NCI-H2171 treated with DMSO at 0.1 percent for 48 hours (cell line): Measurements from ENCODE around the gene C1QTNF8.

Source experiments
- DNase-seq: peaks from one replicate; lab custom pipeline; 2025; lab: John Stamatoyannopoulos, UW

The C1QTNF8 gene

GRCh38 chr16:1077877-1078578, 18.0 kb downstream of the C1QTNF8 start:
- DNase-seq = no peak

DNA sequence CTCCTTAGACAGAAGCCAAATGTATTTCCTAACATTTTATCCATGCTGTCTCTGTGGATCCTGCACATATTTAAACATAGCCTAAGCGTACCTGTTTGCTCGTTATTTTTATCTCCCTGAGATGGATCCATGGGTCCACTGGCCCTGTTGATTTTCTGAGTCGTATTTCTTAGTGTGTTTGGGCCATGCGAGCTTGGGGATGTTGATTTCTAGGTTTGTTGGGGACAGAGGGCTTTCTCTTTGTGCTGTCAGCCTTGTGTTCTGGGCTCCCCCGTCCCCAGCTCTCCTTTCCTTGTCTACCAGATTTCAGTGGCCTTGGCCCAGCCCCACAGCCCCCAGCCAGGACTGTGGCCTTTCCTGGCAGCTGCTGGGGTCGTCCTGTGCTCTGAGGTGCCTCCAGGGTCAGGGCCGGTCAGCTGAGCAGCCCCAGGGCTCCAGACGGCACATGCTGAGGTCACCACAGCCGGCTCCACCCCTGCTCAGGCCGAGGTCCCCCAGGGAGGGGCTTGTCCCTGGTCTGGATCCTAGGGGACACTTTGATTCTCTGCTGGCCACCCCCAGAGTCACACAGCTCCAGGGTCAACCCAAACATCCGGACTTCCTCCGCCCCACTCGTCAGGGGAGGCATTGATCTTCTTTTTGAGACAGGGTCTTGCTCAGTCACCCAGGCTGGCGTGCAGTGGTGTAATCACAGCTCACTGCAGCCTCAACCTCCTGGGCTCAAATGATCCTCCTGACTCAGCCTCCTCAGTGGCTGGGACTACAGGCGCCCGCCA, 19.1 kb downstream of the C1QTNF8 start:
- no peak for DNase-seq

GRCh38 chr16:1075546-1075945, 20.5 kb downstream of the C1QTNF8 start:
- peak; percentile 55 for DNase-seq

- no peak for DNase-seq
Observed at GRCh38 chr16:1074379-1074649, 21.7 kb downstream of the C1QTNF8 start.

- no peak for DNase-seq
Observed at GRCh38 chr16:1073566-1074378, 22.3 kb downstream of the C1QTNF8 start.

- DNase-seq = no peak
Observed at GRCh38 chr16:1073262-1073558, 22.8 kb downstream of the C1QTNF8 start.

DNA sequence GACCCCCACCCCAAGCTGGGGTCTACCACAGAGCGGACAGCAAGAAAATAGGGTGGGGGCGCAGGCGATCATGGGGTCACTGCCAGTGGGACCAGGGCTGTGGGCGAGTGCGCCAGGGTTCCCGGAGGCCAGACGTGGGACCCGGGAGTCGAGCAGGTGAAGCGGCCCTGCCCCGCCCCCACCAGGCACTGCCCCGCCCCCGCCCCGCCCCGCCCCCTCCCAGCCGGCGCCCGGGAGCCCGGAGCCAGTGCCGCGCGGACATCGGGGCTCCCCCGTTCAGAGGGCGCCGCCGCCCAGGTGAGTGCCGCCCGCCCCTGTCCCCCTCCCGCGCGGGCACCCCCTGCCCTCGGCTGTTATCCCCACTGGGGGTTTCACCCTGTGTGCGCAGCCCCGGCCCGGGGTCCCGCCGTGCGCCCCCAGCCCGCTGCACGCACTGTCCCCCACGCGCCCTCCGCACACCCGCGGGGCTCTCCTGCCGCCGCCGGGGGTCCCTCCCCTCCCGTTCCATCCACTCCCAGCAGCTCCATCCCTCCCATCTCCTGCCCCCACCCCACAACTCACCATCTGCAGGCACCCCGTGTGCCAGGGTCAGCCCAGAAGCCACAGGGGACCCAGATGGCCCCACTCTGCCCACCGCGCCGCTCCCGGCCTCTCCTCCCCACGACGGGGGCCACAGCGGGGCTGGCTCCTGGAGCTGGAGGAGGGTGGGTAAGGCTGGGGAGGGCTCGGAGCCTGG, 23.4 kb downstream of the C1QTNF8 start, which contains the start of gene SSTR5:
SSTR5 (plus strand) TSS at position 222 of the 736 bp plus-strand sequence. CDS start 6,122 bp downstream, outside the sequence.
- DNase-seq = no peak

DNA sequence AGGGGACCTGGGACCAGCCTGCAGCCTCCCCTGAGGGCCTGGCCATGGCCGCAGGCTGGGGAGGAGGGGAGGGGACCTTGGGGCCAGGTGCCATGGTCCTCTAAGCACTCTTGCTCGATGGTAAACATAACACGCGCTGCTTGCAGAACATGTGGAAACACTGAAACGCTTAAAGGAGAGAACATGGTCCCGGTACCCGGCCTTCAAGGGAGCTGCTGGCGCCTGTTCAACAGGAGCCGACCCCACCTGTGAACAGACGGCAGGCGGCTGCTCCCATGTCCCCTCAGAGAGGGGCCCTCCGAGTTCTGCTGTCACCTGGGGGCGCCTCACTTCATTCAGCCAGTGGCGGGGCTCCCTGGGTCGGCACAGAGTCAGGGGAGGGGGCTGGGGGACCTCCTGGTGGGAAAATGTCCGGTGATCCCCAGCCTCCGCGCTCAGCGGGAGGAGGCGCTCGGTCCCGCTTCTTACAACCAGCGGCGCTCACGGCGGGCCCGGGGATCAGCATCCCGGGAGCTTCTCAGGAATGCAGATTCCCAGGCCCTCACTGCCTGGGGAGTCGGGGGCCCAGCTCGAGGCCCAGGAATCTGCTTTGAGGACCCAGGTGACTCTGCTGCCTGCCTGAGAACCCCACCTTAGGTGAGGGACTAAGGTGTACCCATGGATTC, 24.4 kb downstream of the C1QTNF8 start:
- DNase-seq = peak; percentile 61

GRCh38 chr16:1070864-1071408, 25.1 kb downstream of the C1QTNF8 start:
- peak; percentile 20 for DNase-seq

- DNase-seq = no peak
Observed at GRCh38 chr16:1070084-1070863, 25.8 kb downstream of the C1QTNF8 start.

DNA sequence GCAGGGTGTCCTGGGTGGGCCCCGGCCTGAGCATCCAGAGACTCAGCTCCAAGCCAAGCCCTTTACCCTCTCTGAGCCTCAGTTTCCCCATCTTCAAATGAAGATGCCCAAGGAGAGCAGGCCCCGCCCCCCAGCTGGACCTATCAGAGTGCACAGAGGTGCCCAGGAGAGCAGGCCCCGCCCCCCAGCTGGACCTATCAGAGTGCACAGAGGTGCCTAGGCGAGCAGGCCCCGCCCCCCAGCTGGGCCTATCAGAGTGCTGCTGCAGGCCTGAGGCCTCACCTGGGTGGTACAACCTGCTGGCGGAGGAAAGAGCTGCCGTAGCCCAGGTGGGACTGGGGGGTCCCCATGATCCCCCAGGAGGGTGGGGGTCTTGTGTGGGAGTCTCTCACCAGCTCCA, 26.9 kb downstream of the C1QTNF8 start:
- peak; percentile 8 for DNase-seq

- peak; percentile 58 for DNase-seq
Observed at GRCh38 chr16:1068451-1068850, 27.6 kb downstream of the C1QTNF8 start.

- no peak for DNase-seq
Observed at GRCh38 chr16:1067629-1068028, 28.4 kb downstream of the C1QTNF8 start.

DNA sequence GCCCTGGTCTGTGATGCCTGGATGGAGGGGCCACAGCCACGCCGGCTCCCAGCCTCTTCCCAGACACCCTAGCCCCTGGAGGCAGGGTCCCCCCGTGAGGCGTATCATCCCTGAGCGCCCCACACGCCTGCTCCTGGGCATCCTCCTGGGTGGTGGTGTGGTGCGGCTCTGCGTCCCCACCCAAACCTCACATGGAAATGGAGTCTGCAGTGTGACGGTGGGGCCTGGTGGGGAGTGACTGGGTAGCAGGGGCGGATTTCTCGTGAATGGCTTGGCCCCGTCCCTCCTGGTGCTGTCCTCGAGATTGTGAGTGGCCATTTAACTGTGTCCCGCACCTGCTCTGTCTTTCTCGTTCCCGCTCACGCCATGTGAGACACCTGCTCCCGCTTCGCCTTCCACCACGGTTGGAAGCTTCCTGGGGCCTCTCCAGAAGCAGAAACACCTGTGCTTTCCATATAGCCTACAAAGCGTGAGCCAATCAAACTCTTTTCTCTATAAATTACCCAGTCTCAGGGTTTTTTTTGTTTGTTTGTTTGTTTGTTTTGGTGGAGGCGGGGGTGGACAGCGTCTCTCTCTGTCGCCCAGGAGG, 29.4 kb downstream of the C1QTNF8 start:
- DNase-seq = peak; percentile 46

GRCh38 chr16:1065469-1066128, 30.4 kb downstream of the C1QTNF8 start:
- no peak for DNase-seq

DNA sequence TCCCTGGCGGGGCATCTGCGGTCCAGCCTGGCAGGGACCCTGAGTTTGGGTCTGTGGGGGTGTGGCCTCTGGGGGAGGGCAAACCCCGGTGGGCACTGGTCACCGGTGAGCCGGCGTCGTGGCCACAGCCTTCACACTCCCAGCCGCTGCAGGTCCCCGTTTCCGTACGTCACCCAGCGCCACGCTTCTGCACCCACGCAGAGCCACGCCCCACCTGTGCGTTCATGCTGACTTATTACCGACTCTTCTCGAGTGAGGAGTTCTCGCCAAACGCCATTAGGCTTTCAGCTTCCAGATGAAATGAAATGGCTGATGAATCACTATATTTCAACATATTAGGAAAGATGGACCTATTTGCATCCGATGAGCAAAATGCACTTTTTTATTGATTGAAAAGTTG, 32.3 kb downstream of the C1QTNF8 start:
- DNase-seq = no peak

DNA sequence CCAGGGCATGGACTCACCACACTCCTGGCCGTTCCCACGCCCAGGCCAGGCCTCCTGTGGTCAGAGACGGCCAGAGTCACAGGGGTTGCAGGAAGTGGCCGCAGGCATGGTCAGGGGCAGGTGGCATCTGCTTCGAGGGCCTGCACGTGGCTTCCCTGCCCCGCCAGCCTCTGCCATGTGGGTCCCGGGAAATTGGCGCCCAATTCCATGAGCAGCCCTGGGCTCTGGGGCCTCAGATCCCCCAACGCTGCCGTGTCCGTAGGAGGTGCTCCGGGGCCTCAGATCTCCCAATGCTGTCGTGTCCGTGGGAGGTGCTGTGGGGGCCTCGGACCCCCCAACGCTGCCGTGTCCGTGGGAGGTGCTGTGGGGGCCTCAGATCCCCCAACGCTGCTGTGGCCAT, 33.1 kb downstream of the C1QTNF8 start:
- no peak for DNase-seq

DNA sequence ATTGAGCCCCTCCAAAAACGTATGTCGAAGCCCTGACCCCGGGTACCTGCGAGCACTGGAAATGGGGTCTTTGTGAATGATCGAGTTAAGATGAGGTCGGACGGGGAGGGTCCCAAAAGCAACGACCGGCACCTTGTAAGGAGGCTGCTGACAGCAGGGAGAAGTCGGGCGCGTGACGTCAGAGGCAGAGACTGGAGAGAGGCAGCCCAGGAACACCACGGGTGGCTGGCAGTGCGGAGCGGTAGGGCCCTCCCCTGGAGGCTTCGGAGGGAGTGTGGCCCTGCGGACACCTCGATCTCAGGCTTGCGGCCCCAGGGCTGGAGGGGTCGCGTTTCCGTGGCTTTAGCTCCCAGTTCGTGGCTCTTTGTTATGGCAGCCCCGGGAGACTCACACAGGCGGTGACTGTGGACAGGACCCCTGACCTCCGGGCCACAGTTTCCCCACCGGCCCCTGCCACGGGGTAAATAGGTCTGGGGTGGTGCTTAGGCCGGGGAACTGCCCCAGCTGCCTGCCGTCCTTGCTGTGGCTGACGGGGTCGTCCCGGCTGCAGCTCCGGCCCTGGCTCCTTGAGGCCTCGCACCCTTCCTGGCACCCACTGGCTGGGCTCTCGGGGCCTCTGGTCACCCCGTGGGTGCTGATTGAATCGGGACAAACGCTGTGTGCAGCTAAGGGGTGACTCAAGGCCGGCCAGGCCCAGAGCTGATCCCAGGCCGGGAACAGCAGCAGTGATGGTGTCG, 34.1 kb downstream of the C1QTNF8 start:
- DNase-seq = no peak
